H1 (cell line): ENCODE data around the gene MAML3. TPM values are rescaled to one million over a fixed set of nuclear protein-coding genes. Genes with fewer than 3 reads are reported as not detected.

Experiments used
- CTCF ChIA-PET: fragments of 300-600 bp; sonication (Branson Sonifier 250); formaldehyde crosslinking; loops from one replicate; lab custom pipeline; 2021; ENCODE audit not compliant: partially characterized antibody; lab: Charles Lee
- POLR2A ChIA-PET: fragments of 300-600 bp; sonication (Branson Sonifier 250); formaldehyde crosslinking; loops from one replicate; lab custom pipeline; 2021; ENCODE audit warnings: inconsistent platforms; ENCODE audit not compliant: partially characterized antibody; lab: Charles Lee
- DNase-seq, 2 experiments: peaks; one replicate each; pipeline versions ENCODE4 v3.0.0 to v3.0.0-alpha.2; 2010 to 2022; ENCODE audit warnings: low spot score in 2 of 2, low read depth in 1 of 2, mixed read lengths in 1 of 2
- FAIRE-seq: peaks from 2 replicates; lab custom pipeline; 2011; peaks lifted over from hg19 to GRCh38; lab: Jason Lieb, UNC
- H2AFZ ChIP-seq: 2 replicates; pipeline ENCODE4 v1.8.1; 2012; ENCODE audit warnings: low read length, inconsistent platforms
- H2AK5ac ChIP-seq: 2 replicates; pipeline ENCODE4 v1.6.1; 2013; ENCODE audit warnings: low read depth, low read length
- H2BK120ac ChIP-seq: replicated peaks from 2 replicates; pipeline ENCODE3; 2013; ENCODE audit warnings: low read depth, low read length, inconsistent platforms
- H2BK12ac ChIP-seq: 2 replicates; pipeline ENCODE4 v1.6.1; 2013; ENCODE audit warnings: low read depth, low read length
- H2BK15ac ChIP-seq: 2 replicates; pipeline ENCODE4 v1.6.1; 2013; ENCODE audit warnings: low read length
- H2BK20ac ChIP-seq: 2 replicates; pipeline ENCODE4 v1.6.1; 2013; ENCODE audit warnings: low read length
- H2BK5ac ChIP-seq: 2 replicates; pipeline ENCODE4 v1.6.1; 2013; ENCODE audit warnings: low read depth, low read length
- H3K14ac ChIP-seq: 2 replicates; pipeline ENCODE4 v1.6.1; 2013; ENCODE audit warnings: inconsistent platforms; ENCODE audit not compliant: insufficient read length
- H3K18ac ChIP-seq: 2 replicates; pipeline ENCODE4 v1.6.1; 2013; ENCODE audit warnings: low read length; ENCODE audit errors: extremely low read depth
- H3K23ac ChIP-seq: 2 replicates; pipeline ENCODE4 v1.6.1; 2013; ENCODE audit warnings: inconsistent platforms; ENCODE audit not compliant: insufficient read length
- H3K23me2 ChIP-seq: 2 replicates; pipeline ENCODE4 v1.6.1; 2013; ENCODE audit warnings: low read depth, low read length
- H3K27ac ChIP-seq: 2 replicates; pipeline ENCODE4 v1.6.1; 2011; ENCODE audit warnings: low read depth, low read length, inconsistent platforms
- H3K27me3 ChIP-seq, 4 experiments: replicated peaks in 1 of 4; 1 replicate in 1 of 4; 2 replicates in 3 of 4; pipeline versions ENCODE4 v1.6.1 to v1.8.1; 2011 to 2013; ENCODE audit warnings: low read length in 3 of 4, mild to moderate bottlenecking in 3 of 4, inconsistent platforms in 2 of 4, mixed read lengths in 2 of 4, moderate library complexity in 1 of 4; ENCODE audit not compliant: control insufficient read depth in 3 of 4, insufficient read depth in 3 of 4; ENCODE audit errors: extremely low read depth in 1 of 4
- H3K36me3 ChIP-seq, 4 experiments: 2 replicates each; pipeline versions ENCODE4 v1.6.1 to v1.8.1; 2011 to 2013; ENCODE audit warnings: mild to moderate bottlenecking in 4 of 4, low read length in 3 of 4, moderate library complexity in 2 of 4, control low read depth in 1 of 4, inconsistent platforms in 1 of 4; ENCODE audit not compliant: insufficient read depth in 4 of 4, control insufficient read depth in 2 of 4
- H3K4ac ChIP-seq: replicated peaks from 2 replicates; pipeline ENCODE3; 2013; ENCODE audit warnings: low read length, low read depth, mixed read lengths, inconsistent platforms; ENCODE audit not compliant: insufficient read length
- H3K4me1 ChIP-seq, 4 experiments: replicated peaks in 1 of 4; 1 replicate in 1 of 4; 2 replicates in 3 of 4; pipeline versions ENCODE4 v1.6.1 to v1.8.1; 2011 to 2013; ENCODE audit warnings: low read length in 3 of 4, inconsistent platforms in 2 of 4, mixed read lengths in 1 of 4; ENCODE audit not compliant: insufficient read depth in 4 of 4, control insufficient read depth in 3 of 4
- H3K4me2 ChIP-seq, 2 experiments: 2 replicates each; pipeline versions ENCODE4 v1.6.1 to v1.8.1; 2011 to 2013; ENCODE audit warnings: low read depth in 2 of 2, low read length in 2 of 2, control low read depth in 1 of 2, inconsistent platforms in 1 of 2, mild to moderate bottlenecking in 1 of 2; ENCODE audit not compliant: insufficient read depth in 1 of 2
- H3K4me3 ChIP-seq, 4 experiments: fragments of 200-600, 300-600 bp in 1 of 4; sonication (generic), shearing (Covaris generic), sonication (Bioruptor Twin) in 1 of 4; 2 replicates each; pipeline versions ENCODE4 v1.5.1 to v1.8.1; 2011 to 2016; ENCODE audit warnings: low read length in 4 of 4, low read depth in 3 of 4, control low read depth in 2 of 4, inconsistent platforms in 2 of 4, mild to moderate bottlenecking in 2 of 4, mixed read lengths in 1 of 4, moderate library complexity in 1 of 4; ENCODE audit not compliant: insufficient read depth in 2 of 4; ENCODE audit errors: extremely low read depth in 1 of 4
- H3K56ac ChIP-seq: replicated peaks from 2 replicates; pipeline ENCODE3; 2013; ENCODE audit warnings: low read depth, mild to moderate bottlenecking, mixed read lengths, low read length, inconsistent platforms; ENCODE audit not compliant: insufficient read length
- H3K79me1 ChIP-seq: 2 replicates; pipeline ENCODE4 v1.6.1; 2013; ENCODE audit warnings: low read depth, low read length, control low read depth
- H3K79me2 ChIP-seq, 2 experiments: 2 replicates each; pipeline versions ENCODE4 v1.6.1 to v1.8.1; 2012 to 2013; ENCODE audit warnings: low read length in 2 of 2, mild to moderate bottlenecking in 2 of 2, inconsistent platforms in 1 of 2; ENCODE audit not compliant: insufficient read depth in 2 of 2, control insufficient read depth in 1 of 2
- H3K9ac ChIP-seq, 4 experiments: replicated peaks in 1 of 4; 1 replicate in 1 of 4; 2 replicates in 3 of 4; pipeline versions ENCODE4 v1.6.1 to v1.8.1; 2011 to 2013; ENCODE audit warnings: low read depth in 3 of 4, low read length in 3 of 4, control low read depth in 2 of 4, mild to moderate bottlenecking in 2 of 4, moderate library complexity in 2 of 4, inconsistent platforms in 1 of 4; ENCODE audit errors: extremely low read depth in 1 of 4
- H3K9me3 ChIP-seq, 2 experiments: 2 replicates each; pipeline versions ENCODE4 v1.6.1 to v1.8.1; 2012 to 2013; ENCODE audit warnings: mild to moderate bottlenecking in 2 of 2, moderate library complexity in 2 of 2, control low read depth in 1 of 2, inconsistent platforms in 1 of 2, low read depth in 1 of 2, low read length in 1 of 2, mixed read lengths in 1 of 2; ENCODE audit not compliant: insufficient read depth in 2 of 2
- H4K20me1 ChIP-seq, 2 experiments: replicated peaks in 1 of 2; 2 replicates each; pipeline versions ENCODE3 to v1.8.1; 2011 to 2013; ENCODE audit warnings: inconsistent platforms in 2 of 2, low read length in 2 of 2, mild to moderate bottlenecking in 1 of 2; ENCODE audit not compliant: insufficient read depth in 2 of 2, control insufficient read depth in 1 of 2
- H4K5ac ChIP-seq: 2 replicates; pipeline ENCODE4 v1.6.1; 2013; ENCODE audit warnings: low read length, low read depth, mixed read lengths, inconsistent platforms; ENCODE audit not compliant: insufficient read length
- H4K8ac ChIP-seq: 2 replicates; pipeline ENCODE4 v1.8.0; 2013; ENCODE audit warnings: mild to moderate bottlenecking, moderate library complexity, low read length, inconsistent platforms; ENCODE audit not compliant: insufficient read depth; ENCODE audit errors: extremely low read depth
- H4K91ac ChIP-seq: replicated peaks from 2 replicates; pipeline ENCODE3; 2013; ENCODE audit warnings: low read length, mixed read lengths, inconsistent platforms; ENCODE audit not compliant: insufficient read length
- KDM4A ChIP-seq: IDR thresholded peaks from one replicate; pipeline ENCODE4 v1.7.1; 2012; ENCODE audit warnings: low read depth, mild to moderate bottlenecking, moderate library complexity, low read length, inconsistent platforms; ENCODE audit not compliant: severe bottlenecking
- NANOG ChIP-seq: IDR thresholded peaks from 2 replicates; pipeline ENCODE4 v1.6.1; 2011; ENCODE audit warnings: low read length, low read depth, mild to moderate bottlenecking, inconsistent platforms; ENCODE audit not compliant: insufficient read depth, poor library complexity, severe bottlenecking
- NRF1 ChIP-seq: IDR thresholded peaks from 2 replicates; pipeline ENCODE4 v1.6.1; 2011; ENCODE audit warnings: mild to moderate bottlenecking, low read depth, low read length, improper control_type of control experiment
- POLR2AphosphoS5 ChIP-seq: IDR thresholded peaks from 2 replicates; pipeline ENCODE4 v1.6.1; 2011; ENCODE audit warnings: low read depth, low read length
- SAP30 ChIP-seq: fragments of 300-600 bp; sonication (generic); IDR thresholded peaks from 2 replicates; pipeline ENCODE4 v1.7.1; 2012; ENCODE audit warnings: low read length, moderate library complexity, mild to moderate bottlenecking, inconsistent platforms; ENCODE audit not compliant: insufficient read depth, insufficient replicate concordance
- SUZ12 ChIP-seq: fragments of 200-600 bp; sonication (generic); IDR thresholded peaks from 2 replicates; pipeline ENCODE4 v1.6.1; 2012; ENCODE audit warnings: mild to moderate bottlenecking, inconsistent platforms, low read length, moderate library complexity, mixed read lengths
- whole genome bisulfite sequencing, 2 experiments: shearing (Covaris generic) in 1 of 2; methylation state at CpG; one replicate each; pipeline versions ENCODE4 v1.1.6 to v1.1.7; 2013 to 2015; ENCODE audit warnings: low lambda C conversion rate in 2 of 2, mixed read lengths in 2 of 2, inconsistent platforms in 1 of 2, low coverage in 1 of 2, missing lambda C conversion rate in 1 of 2; ENCODE audit not compliant: insufficient replicate concordance in 2 of 2, insufficient coverage in 1 of 2, insufficient read length in 1 of 2; ENCODE audit errors: extremely low coverage in 1 of 2, missing lambda C conversion rate in 1 of 2; 5-methylcytosine and 5-hydroxymethylcytosine counted together
- polyA plus RNA-seq, 7 experiments: library from polyadenylated mRNA; depleted of rRNA in 3 of 7; stranded (reverse) in 5 of 7; unstranded in 2 of 7; fragments of >200 nt in 5 of 7; fragments of 200-250 nt in 2 of 7; gene quantifications; 1 replicate in 5 of 7; 2 replicates in 1 of 7; 4 replicates in 1 of 7; pipeline versions ENCODE4 v1.2.1 to v1.2.3, GENCODE V29; 2011 to 2013; ENCODE audit warnings: missing spikeins in 2 of 7, mixed read lengths in 2 of 7
- total RNA-seq: library from RNA; stranded (reverse); fragmentation: NEBNext Ultra II Directional; extraction: Animal tissue kit (Norgen Biotek cat#: 25700); gene quantifications from 2 replicates; pipeline ENCODE4 v1.2.1, GENCODE V29; 2021

Gene MAML3
- total and polyA plus RNA-seq, 2 of the 8 experiments (the other 6 are each of a cell fraction or from before 2014, with no cell fraction given), result 2.1 to 5.7 TPM

DNA sequence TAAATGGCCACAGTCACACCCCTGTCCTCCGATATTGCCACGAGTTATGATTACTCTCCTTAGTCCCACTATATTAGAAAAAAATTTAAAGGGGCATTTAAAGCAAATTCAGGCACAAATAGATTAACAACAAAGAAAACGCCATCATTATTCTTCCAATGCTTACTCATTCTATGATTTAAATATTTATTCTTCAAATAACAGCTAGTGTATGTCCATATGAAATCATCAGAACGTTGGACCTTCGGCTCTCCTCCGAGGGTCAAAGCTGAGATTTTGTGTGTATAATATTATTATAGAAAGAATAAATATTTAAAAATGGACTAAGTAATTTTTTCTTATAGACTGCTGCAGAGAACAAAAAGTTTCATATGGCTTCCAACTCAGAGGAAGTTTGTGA is 122.9 kb downstream of the MAML3 start:
- Histone ChIP-seq H3K36me3 (no peaks in the 10 kb centered on the region), H3K9me3 (no peaks in the 10 kb centered on the region), H2BK15ac (no peak overlapping the region), H3K4ac (no peak overlapping the region), H4K20me1 (no peaks in the 10 kb centered on the region), H3K4me1 (peaks cover 0 to under 1% (median 0%) of the 10 kb centered on the region in 4 experiments; a peak in 1 of 7 replicates), H3K27ac (no peak overlapping the region), H2BK20ac (no peak overlapping the region), H3K4me3 (no peak overlapping the region), H3K79me1 (no peaks in the 10 kb centered on the region), H2AK5ac (no peak overlapping the region), H2AFZ (no peak overlapping the region), H3K9ac (no peak overlapping the region), H3K23me2 (no peaks in the 10 kb centered on the region)
- CTCF ChIA-PET, result no interaction called here
- FAIRE-seq (no peak), DNase-seq (no peak)
- 95% methylated on average over 6 of the region's 6 CpGs; no CpG with 5 or more reads in 1 of the 2 experiments for WGBS, 2 experiments
- POLR2A ChIA-PET, result no interaction called here
- TF ChIP-seq NANOG, result no peak
- no peak for TF ChIP-seq SUZ12
- no peak for TF ChIP-seq KDM4A
- no peak for TF ChIP-seq NRF1
- TF ChIP-seq POLR2AphosphoS5, result no peak
- no peak for TF ChIP-seq SAP30
- TF ChIP-seq, all 59 proteins: peak for 0
- Histone ChIP-seq H3K56ac (no peak overlapping the region), H4K5ac (no peak overlapping the region), H3K23ac (no peak overlapping the region), H3K79me2 (no peaks in the 10 kb centered on the region), H2BK120ac (no peak overlapping the region), H3K14ac (no peak overlapping the region), H3K27me3 (no peaks in the 10 kb centered on the region), H4K91ac (no peak overlapping the region), H3K4me2 (no peak overlapping the region), H4K8ac (no peak overlapping the region), H3K18ac (no peak overlapping the region), H2BK12ac (no peak overlapping the region), H2BK5ac (no peak overlapping the region)
